Measurements from ENCODE around the gene TMC8. TPM values are rescaled to one million over a fixed set of nuclear protein-coding genes. Genes with fewer than 3 reads are reported as not detected.

TMC8 gene
- total and polyA plus RNA-seq, 5 donors from 2014 or later: 61.8 to 454 (median 76.0) TPM

Other genes starting within 250 kb of the TMC8 start
- 77.1 TPM for gene TNRC6C, start 172.1 kb upstream of the TMC8 start, total RNA-seq
- 1 to 10 TPM; 2.3 to 3.1 (median 2.9) TPM for gene TNRC6C, start 172.1 kb upstream of the TMC8 start, polyA plus RNA-seq
- gene TMC6, start 2.0 kb upstream of the TMC8 start, total RNA-seq: 727 TPM
- 100 to 1,000 TPM; 160 to 242 (median 213) TPM for gene TMC6, start 2.0 kb upstream of the TMC8 start, polyA plus RNA-seq
- gene C17orf99, start 15.6 kb downstream of the TMC8 start, total RNA-seq: not detected
- not detected for gene C17orf99, start 15.6 kb downstream of the TMC8 start, polyA plus RNA-seq
- 58.5 TPM for gene SYNGR2, start 37.8 kb downstream of the TMC8 start, total RNA-seq
- gene SYNGR2, start 37.8 kb downstream of the TMC8 start, polyA plus RNA-seq: 100 to 1,000 TPM; 156 to 180 (median 170) TPM
- 3.2 TPM for gene TK1, start 56.3 kb downstream of the TMC8 start, total RNA-seq
- 10 to 100 TPM; 12.4 to 33.8 (median 15.0) TPM for gene TK1, start 56.3 kb downstream of the TMC8 start, polyA plus RNA-seq
- 3.5 TPM for gene AFMID, start 56.6 kb downstream of the TMC8 start, total RNA-seq
- 1 to 10 TPM; 1.8 to 5.5 (median 2.6) TPM for gene AFMID, start 56.6 kb downstream of the TMC8 start, polyA plus RNA-seq
- gene BIRC5, start 83.5 kb downstream of the TMC8 start, total RNA-seq: 2.7 TPM
- gene BIRC5, start 83.5 kb downstream of the TMC8 start, polyA plus RNA-seq: 10 to 100 TPM in 1 of 4 donors, 1 to 10 TPM in 3; 2.8 to 11.5 (median 7.5) TPM
- not detected for gene TMEM235, start 100.9 kb downstream of the TMC8 start, total RNA-seq
- not detected for gene TMEM235, start 100.9 kb downstream of the TMC8 start, polyA plus RNA-seq
- 218 TPM for gene SOCS3, start 229.3 kb downstream of the TMC8 start, total RNA-seq
- gene SOCS3, start 229.3 kb downstream of the TMC8 start, polyA plus RNA-seq: 10 to 100 TPM; 26.4 to 74.2 (median 51.2) TPM
- 50.1 TPM for gene PGS1, start 247.9 kb downstream of the TMC8 start, total RNA-seq
- gene PGS1, start 247.9 kb downstream of the TMC8 start, polyA plus RNA-seq: 10 to 100 TPM; 29.6 to 35.4 (median 31.5) TPM